NB4 (cell line): ENCODE measurements around the gene C16orf90.

Experiments
- CTCF ChIP-seq: IDR thresholded peaks from one replicate; pipeline ENCODE4 v1.5.1; 2012; ENCODE audit warnings: low read depth, low read length
- MAX ChIP-seq: IDR thresholded peaks from 2 replicates; pipeline ENCODE4 v1.6.1; 2011; ENCODE audit warnings: low read depth, low read length
- POLR2A ChIP-seq: IDR thresholded peaks from 2 replicates; pipeline ENCODE4 v1.6.1; 2011; ENCODE audit warnings: mild to moderate bottlenecking; ENCODE audit not compliant: insufficient read length; ENCODE audit errors: extremely low read depth

GRCh38 chr16:3518292-3518985 lies 23.1 kb upstream of the C16orf90 start:
- TF ChIP-seq POLR2A (no peak), CTCF (no peak), MAX (no peak)
